GM21825 (cell line): ENCODE measurements around the gene TNNI2.
A peak's percentile ranks its signal among the peaks of the same experiment; 100 is the strongest.

Source experiments
- ATAC-seq: cut with Tn5 transposase; IDR thresholded peaks from one replicate; pipeline ENCODE4 v1.9.1; 2021; ENCODE audit warnings: mild to moderate bottlenecking, moderate library complexity; ENCODE audit not compliant: unreplicated experiment

TNNI2 gene

DNA sequence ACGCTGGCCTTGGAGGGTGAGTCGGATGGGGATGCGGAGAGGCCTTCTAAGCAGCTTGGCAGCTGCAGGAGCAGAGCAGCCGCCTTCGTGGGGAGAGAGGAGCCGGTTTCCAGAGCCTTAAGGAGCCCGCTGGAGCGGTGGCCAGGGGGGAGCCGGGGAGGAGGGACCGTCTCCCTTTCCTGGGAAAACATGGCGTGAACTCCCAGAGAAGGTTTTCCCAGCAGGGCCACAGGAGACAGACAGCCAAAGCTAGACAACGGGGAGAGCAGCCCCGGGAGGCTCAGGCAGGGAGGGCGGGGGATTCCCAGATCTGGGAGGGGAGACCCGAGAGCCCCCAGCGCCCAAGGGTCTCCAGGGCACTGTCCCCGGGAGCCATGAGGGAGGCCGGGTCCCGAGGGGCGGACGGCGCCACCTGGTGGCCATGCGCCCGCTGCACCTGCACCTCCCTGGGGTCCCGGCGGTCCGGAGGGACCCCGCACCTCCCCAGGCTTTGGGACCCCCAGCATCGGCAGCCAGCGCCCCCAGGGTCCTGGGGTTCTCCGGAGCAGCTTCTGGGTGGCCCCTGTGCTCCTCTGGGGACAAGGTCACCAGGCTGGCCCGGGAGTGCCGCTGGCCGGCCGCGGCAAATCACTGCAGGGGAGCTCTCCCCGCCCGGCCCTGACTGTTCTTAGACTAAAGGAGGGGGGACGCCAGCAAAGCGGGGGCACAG is 6.4 kb upstream of the TNNI2 start:
- ATAC-seq = no peak

DNA sequence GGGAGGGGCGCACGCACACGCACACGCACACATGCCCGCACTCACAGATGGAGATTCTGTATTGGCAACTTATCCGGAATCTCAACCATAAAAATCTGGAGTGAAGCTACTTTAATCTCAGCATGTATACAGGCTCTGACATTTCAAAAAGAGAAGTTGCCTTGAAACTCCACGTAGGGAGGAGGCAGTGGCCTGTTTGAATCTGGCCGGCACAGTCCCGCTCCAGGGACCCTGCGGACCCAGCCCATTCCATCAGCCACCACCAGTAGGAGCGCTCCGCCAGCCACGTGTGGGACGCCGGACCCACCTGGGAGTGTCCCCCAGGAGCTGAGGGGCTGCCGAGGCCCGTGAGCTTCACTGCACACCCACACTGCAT is 5.9 kb upstream of the TNNI2 start:
- no peak for ATAC-seq

DNA sequence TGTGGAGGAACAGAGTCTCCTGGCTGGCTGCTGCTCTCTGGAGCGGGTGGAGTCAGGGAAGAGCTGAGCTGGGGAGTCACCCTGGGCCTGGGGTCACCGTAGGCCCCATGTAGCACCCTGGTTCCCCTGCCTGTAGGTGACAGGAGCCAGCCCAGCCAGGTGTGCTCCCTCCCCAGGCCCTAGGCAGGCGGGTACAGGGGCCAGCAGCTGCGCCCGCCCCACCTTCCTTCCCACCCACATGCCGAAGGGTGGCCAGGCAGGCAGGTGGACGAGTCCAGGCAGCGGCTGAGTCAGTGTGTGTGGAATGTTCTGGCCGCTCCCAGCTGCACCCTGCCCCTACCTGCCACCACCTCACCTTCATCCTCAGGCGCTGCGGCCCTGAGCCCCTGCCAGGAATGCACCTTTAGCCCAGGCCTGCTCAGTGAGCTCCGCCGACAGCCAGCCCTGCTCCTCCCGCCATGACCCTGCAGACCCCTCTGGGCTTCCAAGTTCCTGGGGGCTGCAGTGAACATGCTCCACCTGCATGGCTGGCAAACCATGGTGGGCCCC is 4.6 kb upstream of the TNNI2 start:
- ATAC-seq = no peak

DNA sequence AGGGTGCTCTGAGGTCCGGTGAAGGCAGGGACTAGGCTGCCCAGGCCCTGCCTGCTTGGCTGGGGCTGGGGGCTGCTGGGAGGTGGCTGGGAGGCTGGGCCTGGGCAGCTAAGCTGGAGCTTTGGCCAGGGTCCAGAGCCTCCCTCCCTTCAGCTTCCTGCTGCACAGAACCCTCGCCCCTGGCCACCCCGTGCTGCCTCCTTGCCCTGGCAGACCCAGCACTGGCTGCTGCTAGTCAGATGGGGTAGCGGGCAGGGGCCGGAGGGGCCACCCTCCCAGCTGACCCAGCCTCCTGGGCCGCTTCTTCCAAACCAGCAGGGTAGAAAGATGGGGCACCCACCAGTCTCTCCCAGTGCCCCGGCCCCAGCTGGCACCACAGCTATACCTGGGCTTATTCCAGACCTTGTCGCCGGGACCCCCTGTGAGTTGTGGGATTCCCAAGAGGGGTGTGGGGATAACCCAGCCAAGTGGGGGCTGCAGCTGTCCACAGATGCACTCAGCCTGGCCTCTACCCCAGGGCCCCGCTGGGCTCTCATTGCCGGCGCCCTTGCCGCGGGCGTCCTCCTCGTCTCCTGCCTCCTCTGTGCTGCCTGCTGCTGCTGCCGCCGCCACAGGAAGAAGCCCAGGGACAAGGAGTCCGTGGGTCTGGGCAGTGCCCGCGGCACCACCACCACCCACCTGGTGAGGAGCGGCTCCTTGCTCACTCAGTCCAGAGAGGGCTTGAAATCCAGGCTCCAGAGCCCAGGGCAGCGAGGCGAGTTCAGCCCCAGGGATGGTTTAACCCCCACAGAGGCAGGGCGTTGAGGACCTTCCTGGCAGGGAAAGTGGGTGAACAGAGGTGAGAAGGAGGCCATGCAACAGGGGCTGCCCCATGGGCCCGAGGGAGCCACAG is 3.8 kb upstream of the TNNI2 start, which contains the start of gene SYT8:
Gene SYT8, plus strand, starts transcription at position 212 of the 892 bp plus-strand sequence. Its CDS starts 116 bp downstream, at position 328.
- ATAC-seq = no peak

DNA sequence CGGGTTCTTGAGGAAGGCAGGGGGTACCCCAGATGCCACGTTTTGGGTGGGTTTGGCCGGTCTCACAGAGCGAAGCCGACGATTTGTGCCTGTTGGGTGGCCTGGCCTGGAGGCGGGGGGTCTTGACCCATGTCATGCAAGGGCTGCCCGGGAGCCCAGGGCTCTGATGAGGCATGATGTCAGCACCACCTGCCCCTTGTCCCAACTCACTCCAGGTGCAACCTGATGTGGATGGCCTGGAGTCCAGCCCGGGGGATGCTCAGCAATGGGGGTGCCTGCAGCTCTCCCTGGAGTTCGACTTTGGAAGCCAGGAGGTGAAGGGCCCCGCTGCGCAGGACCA is 3.1 kb upstream of the TNNI2 start:
- no peak for ATAC-seq

DNA sequence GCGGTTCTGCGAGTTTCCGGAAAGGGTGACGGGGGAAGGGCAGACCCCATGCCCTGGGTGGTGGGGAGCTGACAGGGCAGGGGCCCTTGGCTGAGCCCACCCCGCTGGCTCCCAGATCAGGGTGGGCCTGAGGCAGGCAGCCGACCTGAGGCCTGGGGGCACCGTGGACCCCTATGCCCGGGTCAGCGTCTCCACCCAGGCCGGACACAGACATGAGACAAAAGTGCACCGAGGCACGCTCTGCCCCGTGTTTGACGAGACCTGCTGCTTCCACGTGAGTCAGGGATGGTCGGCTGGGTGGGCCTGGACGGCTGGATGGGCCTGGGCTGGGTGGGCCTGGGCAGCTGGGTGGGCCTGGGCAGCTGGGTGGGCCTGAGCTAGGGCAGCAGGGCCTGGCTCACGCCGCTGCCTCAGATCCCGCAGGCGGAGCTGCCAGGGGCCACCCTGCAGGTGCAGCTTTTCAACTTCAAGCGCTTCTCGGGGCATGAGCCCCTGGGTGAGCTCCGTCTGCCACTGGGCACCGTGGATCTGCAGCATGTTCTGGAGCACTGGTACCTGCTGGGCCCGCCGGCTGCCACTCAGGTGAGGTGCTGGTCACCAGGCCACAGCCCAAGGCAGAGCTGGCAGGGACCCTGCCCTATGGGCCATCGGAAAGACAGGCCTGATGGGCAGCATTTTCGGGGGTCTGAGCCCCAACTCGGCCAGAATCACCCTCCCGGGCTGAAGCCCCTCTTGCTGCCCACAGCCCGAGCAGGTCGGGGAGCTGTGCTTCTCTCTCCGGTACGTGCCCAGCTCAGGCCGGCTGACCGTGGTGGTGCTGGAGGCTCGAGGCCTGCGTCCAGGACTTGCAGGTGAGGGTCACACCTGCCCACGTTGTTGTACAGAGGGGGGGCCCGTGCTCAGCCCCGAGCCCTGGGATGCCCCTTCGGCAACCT is 2.5 kb upstream of the TNNI2 start:
- ATAC-seq = no peak

DNA sequence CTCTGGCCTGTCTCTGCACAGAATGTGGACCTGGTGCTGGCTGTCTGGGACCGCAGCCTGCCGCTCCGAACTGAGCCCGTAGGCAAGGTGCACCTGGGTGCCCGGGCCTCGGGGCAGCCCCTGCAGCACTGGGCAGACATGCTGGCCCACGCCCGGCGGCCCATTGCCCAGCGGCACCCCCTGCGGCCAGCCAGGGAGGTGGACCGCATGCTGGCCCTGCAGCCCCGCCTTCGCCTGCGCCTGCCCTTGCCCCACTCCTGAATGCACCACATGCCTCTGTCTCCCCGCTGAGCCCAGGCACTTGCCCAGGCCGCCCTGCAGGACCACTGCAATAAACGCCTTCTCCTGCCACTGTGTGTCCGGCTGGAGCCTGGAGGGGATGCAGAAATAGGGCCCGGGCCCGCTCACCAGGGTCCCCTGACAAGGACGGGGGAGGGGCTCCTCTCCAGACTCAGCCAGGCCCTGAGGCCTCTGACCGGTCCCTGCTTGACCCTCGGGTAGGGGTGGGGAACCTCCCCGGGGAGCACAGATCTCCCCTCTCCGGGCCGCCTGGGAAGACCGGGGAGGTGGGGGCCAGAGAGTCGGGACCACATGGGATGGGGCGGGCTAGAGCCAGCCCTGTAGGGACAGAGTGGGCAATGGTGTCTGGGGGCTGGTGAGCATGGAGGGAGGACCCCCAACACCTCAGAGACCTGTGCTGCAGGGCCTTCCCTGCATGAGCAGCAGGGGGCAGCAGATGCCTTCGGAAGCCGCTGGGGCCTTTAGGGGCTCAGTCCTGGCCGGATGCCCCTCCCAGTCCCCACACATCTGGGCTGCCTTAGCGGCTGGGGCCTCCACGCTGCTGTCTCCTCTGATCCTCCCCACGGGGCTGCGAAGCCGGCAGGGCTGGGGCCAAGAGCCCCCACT is 1.4 kb upstream of the TNNI2 start:
- peak; percentile 45 for ATAC-seq

DNA sequence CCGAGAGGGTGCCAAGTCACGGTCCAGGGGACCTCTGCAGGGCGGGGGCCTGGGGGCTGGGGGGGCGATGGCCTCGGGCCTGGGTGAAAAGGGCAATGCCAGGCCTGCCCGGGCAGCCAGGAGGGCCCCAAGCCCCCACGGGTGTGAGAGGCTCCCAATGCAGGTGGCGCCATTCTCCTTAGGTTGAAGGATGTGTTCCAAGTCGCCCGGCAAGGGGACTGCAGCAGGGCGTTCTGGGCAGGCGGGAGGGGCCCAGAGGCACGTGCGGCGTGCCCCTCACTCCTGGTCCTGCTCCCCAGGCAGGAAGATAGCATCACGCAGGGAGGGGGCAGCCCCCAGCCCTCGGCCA is 730 bp upstream of the TNNI2 start:
- ATAC-seq = no peak

DNA sequence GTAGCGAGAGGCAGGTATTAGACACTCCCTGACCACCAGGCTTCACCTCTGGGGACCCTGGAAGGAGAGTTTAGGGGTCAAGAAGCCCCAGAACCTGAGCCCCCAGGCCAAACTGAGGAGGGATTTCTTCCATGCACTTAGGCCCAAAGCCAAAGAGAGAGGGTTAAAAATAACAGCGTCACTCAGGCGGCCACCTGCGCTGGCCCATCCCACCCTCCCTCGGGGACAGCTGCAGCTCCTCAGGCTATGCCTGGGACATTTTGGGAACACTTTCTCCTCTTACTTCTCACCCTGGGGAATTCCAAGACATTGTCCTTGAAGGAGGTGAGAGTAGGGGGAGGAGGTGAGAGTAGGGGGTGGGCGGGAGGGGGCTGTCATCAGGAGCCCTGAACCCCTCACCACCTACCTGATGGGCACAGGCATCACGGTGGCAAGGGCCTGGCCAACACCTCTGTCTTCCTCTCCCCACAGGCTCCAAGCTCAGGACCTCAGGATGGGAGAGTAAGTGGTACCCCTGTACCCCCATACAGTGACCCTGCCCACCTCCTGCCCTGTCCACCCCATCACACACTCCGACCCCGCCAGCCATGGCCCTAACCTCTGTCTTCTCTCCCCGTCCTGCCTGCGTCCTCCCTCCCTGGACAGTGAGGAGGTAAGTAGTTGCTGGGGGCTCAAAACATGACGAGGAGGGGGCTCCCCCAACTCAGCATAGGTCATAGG is 583 bp downstream of the TNNI2 start:
- ATAC-seq = no peak

DNA sequence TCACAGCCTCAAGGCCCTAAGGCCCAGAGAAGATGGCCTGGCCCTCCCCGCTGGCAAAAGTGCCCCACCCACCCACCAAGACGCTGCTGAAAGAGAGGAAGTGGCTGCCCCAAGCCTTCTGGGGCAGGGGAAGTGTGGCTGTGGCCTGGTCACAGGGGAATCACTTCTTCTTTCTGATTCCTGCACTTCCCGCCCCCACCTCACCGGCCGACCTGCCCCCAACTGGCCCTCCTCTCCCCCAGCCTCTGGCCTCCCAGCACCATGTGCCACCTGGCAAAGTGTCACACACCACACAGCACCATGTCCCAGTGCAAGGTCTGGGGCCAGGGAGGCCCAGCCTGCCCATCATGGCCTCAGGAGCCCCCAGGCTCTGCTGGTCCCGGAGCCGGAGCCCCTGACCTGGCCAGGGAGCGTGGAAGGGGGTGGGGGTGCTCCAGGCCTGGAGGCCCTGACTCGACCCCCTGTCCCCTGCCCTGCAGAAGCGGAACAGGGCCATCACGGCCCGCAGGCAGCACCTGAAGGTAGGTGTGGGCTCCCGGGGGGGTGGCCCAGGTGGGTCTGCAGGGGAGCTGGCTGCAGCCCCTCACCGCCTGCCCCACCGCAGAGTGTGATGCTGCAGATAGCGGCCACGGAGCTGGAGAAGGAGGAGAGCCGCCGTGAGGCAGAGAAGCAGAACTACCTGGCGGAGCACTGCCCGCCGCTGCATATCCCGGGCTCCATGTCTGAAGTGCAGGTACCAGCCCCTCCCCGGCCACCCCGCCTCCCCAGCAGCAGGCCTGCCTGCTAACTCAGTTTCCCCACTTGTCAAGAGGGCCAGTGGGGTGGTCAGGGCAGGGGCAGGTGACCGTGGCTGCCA is 1.4 kb downstream of the TNNI2 start:
- ATAC-seq = peak; percentile 39

DNA sequence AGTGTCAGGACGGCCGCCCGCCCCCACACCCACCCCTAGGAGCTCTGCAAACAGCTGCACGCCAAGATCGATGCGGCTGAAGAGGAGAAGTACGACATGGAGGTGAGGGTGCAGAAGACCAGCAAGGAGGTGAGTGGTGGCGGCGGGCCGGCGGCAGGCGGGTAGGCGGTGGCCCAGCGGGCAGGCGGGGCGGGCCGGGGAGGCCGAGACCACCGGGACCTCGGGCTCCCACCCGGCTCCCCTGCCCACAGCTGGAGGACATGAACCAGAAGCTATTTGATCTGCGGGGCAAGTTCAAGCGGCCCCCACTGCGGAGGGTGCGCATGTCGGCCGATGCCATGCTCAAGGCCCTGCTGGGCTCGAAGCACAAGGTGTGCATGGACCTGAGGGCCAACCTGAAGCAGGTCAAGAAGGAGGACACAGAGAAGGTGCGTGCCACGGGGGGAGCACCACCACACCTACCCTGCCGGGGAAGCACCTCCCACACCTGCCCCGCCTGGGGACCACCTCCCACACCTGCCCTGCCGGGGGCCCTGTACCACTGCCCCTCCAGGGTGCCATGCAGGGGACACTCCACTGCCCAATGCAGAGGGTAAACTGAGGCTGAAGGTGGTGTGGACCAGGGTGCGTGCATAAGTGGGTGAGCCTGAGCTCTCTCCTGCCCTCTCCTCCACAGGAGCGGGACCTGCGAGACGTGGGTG is 2.1 kb downstream of the TNNI2 start:
- ATAC-seq = no peak

DNA sequence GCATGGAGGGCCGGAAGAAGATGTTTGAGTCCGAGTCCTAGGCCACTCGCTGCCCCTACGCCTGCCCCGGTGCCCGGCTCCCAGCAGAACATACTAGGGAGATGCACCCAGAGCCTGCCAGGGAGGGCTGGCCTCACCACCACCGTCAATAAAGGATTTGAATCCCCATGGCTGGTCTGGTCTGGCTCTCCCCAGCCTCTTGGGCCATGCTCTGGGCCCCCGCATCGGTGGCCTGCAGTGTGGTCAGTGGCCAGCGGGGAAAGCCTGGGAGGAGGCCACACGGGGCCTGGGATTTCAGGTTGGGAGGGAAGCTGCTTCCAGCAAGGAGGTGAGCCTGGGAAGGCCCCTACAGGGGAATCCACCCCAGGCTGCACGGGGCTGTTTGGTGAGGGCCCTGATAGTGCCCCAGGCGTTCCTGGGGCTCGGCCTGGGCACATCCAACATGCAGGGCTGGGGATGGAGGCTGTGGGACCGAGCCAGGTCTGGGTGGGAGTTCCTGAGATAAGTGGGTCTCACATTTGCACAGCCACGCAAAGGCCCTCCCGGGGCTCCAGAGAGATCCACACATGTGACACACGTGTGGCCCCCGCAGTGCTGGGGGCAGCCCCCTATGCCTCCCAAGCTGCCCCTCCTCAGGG is 2.8 kb downstream of the TNNI2 start:
- no peak for ATAC-seq

DNA sequence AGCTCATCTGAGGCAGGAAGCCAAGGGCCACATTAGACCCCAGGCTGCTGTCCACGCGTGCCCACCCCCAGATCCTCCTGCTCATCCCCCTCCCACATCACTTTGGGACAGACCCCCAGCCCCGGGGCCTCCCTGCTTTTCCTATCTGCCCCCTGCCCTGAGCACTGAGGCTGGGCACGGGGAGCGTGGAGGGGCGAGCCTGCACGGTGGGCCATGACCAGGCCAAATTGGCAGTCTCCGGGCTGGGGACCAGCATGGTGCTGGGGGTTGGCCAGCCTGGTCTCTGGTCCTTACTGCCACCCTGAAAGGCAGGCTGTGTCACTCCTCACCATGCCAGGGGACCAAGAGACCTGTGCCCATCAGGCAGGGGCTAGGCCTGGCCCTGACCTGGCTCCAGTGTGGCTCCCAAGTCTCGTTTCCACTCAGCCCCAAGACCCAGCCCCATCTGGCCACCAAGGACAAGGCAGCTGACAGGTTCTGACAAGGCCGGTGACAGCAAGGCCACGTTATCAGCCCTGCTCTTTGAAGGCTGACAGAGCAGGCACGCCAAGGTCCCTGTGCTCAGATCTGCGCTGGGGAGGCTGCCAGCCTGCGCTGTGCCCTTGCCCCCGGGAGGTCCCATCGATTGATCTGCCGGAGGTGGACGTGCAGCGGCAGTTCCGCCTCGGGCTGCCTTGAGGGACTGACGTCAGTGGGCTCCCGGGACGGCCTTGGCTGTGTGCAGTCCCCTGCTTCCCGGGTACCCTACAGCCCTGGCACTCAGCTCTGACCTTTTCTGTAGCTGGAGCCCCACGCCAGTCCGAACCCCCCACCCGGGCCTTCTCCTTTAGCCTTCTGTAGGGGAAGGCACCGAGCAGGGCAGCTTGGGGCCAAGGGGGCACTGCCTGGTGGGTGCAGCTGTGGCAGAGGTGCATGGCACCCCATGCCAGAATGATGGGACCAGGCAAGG is 3.6 kb downstream of the TNNI2 start:
- no peak for ATAC-seq

DNA sequence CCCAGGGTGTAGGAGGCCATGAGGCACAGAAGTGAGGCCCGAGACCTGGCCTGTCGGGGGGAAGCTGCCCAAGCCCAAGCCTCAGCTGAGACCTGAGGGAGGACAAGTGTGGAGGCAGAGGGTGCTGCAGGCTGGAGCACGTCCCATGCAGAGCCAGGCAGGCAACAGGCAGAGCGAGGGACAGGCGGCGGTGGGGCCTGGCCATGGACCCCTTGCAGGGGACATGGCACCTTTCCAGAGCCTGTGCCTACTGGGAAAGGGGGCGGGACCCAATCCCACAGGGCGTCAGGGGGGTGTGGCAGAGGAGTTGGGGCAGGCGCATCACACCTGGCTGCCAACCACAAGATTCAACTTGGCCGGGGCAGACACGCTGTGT is 4.3 kb downstream of the TNNI2 start:
- no peak for ATAC-seq

DNA sequence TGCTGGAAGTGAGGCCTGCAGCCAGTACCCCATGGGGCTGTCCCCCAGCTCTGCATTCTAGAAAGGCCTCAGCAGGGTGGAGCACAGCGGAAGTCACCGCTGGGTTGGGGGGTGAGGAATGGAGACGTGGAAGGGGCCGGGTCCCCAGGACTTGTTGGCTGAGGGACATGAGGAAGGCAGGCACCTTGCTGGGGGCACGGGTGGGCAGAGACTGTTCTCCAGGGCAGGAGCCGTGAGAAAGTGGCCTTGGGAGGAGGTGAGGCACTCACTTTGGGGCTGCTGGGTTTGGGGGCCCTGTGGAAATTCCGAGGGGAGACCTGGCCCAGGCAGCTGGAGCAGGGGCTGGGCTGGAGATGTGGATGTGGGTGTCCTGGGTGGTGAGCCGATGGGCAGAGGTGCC is 5.0 kb downstream of the TNNI2 start:
- ATAC-seq = no peak
